HL-60 (cell line): ENCODE measurements around the gene PRCP.

ENCODE experiments used
- GABPA ChIP-seq: IDR thresholded peaks from 2 replicates; pipeline ENCODE4 v1.6.1; 2012; ENCODE audit warnings: low read depth
- POLR2AphosphoS5 ChIP-seq: IDR thresholded peaks from 2 replicates; pipeline ENCODE4 v1.6.1; 2012; ENCODE audit warnings: low read depth
- SPI1 ChIP-seq: IDR thresholded peaks from 2 replicates; pipeline ENCODE4 v1.6.1; 2012; ENCODE audit warnings: low read depth, mild to moderate bottlenecking, borderline replicate concordance
- TF ChIP-seq, protein P1 (sequence below): IDR thresholded peaks from one replicate; pipeline ENCODE4 v1.5.1; 2011; ENCODE audit warnings: low read length, control low read depth, inconsistent platforms; ENCODE audit not compliant: insufficient read depth
- TF ChIP-seq, protein P2 (sequence below): IDR thresholded peaks from 2 replicates; pipeline ENCODE4 v1.6.1; 2012; ENCODE audit warnings: low read depth; ENCODE audit not compliant: insufficient replicate concordance

DNA sequence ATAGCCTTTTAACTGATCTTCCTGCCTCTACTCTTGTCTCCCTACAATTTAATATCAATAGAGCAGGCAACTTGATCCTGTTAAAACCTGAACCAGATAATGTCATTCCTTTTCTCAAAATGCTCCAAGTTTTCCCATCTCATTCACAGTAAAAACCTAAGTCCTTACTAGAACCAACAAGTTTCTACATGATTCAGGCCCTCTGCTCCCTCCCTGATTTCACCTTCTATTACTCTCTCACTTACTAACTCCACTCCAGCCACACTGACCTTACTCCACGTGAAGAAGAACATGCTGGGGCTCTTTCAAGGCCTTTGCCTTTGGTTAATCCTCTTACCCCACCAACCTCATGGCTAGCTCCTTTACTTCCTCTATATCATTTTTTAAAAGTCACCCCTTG, 71.1 kb downstream of the PRCP start:
- TF ChIP-seq, protein P1, sequence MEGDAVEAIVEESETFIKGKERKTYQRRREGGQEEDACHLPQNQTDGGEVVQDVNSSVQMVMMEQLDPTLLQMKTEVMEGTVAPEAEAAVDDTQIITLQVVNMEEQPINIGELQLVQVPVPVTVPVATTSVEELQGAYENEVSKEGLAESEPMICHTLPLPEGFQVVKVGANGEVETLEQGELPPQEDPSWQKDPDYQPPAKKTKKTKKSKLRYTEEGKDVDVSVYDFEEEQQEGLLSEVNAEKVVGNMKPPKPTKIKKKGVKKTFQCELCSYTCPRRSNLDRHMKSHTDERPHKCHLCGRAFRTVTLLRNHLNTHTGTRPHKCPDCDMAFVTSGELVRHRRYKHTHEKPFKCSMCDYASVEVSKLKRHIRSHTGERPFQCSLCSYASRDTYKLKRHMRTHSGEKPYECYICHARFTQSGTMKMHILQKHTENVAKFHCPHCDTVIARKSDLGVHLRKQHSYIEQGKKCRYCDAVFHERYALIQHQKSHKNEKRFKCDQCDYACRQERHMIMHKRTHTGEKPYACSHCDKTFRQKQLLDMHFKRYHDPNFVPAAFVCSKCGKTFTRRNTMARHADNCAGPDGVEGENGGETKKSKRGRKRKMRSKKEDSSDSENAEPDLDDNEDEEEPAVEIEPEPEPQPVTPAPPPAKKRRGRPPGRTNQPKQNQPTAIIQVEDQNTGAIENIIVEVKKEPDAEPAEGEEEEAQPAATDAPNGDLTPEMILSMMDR, result no peak
- no peak for TF ChIP-seq GABPA
- TF ChIP-seq, protein P2, sequence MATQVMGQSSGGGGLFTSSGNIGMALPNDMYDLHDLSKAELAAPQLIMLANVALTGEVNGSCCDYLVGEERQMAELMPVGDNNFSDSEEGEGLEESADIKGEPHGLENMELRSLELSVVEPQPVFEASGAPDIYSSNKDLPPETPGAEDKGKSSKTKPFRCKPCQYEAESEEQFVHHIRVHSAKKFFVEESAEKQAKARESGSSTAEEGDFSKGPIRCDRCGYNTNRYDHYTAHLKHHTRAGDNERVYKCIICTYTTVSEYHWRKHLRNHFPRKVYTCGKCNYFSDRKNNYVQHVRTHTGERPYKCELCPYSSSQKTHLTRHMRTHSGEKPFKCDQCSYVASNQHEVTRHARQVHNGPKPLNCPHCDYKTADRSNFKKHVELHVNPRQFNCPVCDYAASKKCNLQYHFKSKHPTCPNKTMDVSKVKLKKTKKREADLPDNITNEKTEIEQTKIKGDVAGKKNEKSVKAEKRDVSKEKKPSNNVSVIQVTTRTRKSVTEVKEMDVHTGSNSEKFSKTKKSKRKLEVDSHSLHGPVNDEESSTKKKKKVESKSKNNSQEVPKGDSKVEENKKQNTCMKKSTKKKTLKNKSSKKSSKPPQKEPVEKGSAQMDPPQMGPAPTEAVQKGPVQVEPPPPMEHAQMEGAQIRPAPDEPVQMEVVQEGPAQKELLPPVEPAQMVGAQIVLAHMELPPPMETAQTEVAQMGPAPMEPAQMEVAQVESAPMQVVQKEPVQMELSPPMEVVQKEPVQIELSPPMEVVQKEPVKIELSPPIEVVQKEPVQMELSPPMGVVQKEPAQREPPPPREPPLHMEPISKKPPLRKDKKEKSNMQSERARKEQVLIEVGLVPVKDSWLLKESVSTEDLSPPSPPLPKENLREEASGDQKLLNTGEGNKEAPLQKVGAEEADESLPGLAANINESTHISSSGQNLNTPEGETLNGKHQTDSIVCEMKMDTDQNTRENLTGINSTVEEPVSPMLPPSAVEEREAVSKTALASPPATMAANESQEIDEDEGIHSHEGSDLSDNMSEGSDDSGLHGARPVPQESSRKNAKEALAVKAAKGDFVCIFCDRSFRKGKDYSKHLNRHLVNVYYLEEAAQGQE, result no peak
- TF ChIP-seq POLR2AphosphoS5, result no peak
- TF ChIP-seq SPI1, result no peak
